Stimulated activated CD4-positive, alpha-beta T cell treated with anti-CD3 and anti-CD28 coated beads, Interleukin-1b, Interleukin-23, amount 100 ng/mL, for 1 hour (primary cell): ENCODE measurements around the gene TMEM156.
"Not testable (repeated sequence)": the region's sequence is repeated elsewhere in the genome, so short reads cannot be mapped to it uniquely, and the experiment has no call there.

Source experiments
- DNase-seq, 2 donors: peaks; one replicate each; pipeline ENCODE4 v3.0.0-alpha.2; 2020; ENCODE audit warnings: low read depth in 2 of 2

TMEM156 gene

DNA sequence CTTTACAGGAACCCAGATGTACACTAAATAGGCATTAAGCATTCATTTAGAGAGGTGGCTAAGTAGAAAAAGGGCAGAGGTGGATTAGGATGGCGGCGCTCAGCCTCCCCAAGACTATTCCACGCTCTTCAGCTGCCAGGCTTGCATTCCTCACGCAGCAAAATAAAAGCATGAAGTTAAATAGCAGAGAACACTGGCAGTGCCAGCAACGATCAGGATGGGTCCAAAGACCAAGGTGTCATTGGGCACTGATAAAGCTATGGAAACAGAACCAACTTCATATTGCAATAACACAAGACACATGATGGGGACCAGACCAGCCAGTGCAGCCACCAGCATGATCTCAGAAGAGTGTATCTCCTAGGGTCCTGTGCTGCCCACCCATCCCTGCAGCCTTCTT, 42.0 kb downstream of the TMEM156 start:
- DNase-seq, result no peak

DNA sequence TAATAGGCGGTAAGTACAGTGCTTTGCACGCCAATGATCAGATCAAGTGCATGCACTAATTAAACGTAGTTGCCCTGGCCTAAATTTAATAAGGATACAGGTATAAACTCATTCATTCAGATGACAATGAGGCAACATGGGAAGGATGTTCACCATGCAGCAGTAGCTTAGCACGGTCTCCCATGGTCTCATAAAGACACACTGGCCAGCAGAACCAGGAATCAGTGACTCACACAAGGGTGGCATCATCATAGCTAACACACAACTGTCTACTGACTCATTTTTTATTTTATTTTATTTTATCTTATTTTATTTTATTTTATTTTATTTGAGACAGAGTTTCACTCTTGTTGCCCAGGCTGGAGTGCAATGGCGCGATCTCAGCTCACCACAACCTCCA, 42.7 kb downstream of the TMEM156 start:
- DNase-seq, result no peak

DNA sequence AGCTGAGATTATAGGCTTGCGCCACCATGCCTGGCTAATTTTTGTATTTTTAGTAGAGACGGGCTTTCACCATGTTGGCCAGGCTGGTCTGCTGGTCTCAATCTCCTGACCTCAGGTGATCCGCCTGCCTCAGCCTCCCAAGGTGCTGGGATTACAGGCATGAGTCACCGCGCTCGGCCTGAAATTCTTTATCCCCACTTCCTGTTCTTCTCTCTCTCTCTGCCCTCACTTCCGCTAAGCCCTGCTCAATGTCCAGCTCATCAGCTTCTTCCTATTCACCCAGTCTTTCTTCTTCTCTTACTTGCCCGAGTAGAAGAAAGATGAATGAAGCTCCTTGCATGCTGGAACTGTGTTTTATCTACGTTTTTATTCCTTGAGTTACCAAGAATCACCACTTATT, 43.9 kb downstream of the TMEM156 start:
- DNase-seq, result not testable (repeated sequence)

GRCh38 chr4:38987491-38987890, 44.7 kb downstream of the TMEM156 start:
- no peak for DNase-seq

- DNase-seq, result no peak
These were observed 46.7 kb downstream of the TMEM156 start for GRCh38 chr4:38985410-38986100.

DNA sequence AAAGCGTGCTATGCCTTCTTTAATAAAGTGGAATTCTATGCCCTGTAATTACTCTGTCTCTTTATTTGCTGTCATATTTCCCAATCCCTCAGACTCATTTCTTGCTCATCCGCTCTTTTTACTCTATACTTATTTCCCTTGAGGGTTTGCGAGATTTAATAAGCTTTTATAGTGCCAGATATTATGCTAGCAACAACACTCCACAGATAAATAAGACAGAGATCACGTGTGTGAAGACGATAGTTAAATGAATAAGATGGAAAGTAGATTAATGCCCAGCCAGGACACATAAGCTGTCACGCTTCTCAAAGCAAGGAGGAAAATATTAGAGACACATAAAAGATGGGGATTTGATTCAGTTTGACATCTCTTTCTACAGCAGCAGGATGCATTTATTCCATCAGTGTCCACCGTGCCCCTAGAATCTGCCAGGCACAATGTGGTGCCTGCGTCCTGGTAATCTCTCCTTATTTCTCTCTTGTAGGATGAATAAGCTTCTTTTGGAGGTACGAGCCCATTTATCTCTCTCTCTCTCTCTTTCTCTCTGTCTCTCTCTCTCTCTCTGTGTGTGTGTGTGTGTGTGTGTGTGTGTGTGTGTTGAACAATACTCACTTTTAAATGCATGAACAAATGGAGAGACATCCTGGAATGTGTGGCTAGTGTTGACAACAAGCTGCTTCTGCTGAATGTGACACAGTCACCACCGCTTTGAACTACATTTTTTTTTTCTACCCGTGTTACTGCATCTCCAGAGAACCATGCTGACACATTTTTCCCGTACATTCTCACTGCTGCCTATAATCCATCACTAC, 48.2 kb downstream of the TMEM156 start:
- no peak for DNase-seq

GRCh38 chr4:38983291-38983690, 48.9 kb downstream of the TMEM156 start:
- no peak for DNase-seq

DNA sequence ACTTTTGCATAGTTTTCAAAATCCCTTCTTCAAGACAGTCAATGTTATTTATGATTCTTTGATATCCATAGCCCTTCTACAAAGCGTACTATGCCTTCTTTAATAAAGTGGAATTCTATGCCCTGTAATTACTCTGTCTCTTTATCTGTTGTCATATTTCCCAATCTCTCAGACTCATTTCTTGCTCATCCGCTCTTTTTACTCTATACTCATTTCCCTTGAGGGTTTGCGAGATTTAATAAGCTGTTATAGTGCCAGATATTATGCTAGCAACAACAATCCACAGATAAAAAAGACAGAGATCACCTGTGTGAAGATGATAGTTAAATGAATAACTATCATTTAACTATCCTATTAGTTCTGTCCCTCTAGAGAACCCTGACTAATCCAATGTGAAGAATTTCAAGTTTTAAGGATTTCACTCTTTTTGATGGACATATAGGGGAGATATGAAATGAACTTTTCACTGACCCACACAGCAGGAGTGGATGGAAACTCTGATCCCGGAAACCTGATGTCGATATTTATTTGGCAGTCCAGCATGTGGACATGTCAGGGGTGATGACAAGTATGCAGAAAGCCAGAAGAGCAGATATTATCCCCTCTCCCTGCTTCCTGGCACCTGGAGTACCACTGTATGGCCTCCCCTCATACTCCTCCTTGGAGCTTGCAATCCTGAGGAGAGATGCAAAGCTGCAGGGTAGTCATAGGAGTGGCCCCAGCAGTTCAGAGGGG, 49.7 kb downstream of the TMEM156 start:
- DNase-seq, result no peak

- no peak for DNase-seq
These were observed 51.1 kb downstream of the TMEM156 start for GRCh38 chr4:38980903-38981676.

DNA sequence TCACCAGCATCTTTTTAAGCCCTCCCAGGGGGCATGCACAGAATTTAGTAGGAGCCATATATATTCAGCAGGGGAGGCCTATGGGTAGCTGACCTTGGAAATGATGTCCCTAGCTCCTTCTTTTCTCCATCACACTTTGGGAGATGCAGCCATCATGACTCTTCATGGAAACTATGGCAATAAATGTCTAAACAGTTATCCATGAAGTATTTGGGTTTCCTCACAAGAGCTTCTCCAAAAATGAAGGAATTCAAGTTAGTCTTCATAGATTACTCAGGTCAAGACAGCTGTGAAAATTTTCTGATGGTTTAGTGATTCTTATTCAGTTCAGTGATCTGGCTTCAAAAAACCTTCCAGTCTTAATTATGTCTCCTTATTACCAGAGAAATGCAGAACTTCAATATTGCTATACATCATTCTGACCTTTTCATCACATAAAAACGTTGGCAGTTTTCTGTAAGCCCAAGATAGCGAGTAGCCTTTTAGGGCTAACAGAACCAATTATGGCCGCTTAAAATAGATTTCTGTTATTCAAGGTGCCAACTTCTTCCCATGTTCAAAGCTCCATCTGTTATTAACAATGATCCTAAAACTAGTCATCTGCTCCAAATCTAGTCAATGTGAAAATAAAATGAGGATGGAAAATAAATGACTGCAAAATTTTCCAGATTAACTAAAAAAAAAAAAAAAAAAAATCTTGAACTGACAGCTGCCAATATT, 52.5 kb downstream of the TMEM156 start:
- DNase-seq, result no peak

DNA sequence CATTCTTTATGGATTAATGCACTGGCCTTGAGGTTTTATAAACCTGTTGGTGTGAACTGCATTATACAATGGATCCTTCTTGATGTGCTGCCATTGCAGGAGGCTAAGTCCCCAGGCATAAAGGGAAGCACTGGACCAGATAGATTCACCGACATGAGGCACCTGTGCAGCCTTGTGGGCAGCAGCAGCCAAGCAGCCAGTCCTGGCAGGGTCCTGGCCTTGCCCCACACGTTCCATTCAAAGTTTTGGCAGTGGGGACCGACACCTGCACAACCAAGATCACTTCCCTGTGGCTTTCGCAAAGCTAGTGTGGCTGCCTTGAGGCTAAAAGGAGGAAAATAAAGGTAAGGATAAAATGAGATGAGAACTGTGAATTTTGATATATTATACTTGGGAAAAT, 53.1 kb downstream of the TMEM156 start:
- DNase-seq, result no peak

GRCh38 chr4:38976308-38976707, 55.9 kb downstream of the TMEM156 start:
- no peak for DNase-seq

GRCh38 chr4:38968668-38969067, 63.5 kb downstream of the TMEM156 start:
- no peak for DNase-seq

DNA sequence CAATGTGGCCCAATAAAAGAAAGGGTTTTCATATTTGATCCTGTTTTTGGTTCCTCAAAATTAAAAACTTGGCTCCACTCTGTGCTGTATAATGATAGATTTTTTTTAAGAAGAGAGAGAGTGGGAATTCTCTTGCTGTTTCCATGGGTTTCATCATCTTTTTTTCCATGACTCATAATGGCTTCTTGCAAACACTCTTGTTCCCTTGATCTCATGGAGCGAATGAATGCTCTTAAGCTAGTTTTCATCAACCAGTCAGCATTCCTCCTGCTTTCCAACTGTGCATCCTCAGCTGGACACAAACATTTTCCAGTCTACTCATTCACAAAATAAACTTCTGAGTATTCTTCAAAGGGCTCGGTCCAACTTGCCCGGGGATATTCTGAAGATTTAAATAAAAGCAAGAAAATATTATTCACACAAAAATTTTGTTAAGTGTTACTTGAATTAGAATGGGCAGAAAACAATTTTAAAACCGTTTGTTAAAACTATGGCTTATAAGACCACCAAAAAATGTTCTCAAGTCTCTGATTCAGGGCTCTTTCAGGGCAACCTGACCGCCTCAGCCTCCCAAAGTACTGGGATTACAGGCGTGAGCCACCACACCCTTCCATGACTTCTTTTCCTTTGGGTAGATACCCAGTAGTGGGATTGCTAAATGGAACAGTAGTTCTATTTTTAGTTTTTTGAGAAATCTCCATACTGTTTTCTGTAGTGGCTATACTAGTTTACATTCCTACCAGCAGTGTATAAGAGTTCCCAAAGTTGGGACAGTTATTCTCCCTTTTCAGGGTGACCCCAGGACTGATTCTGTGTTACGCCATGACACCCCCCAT, 64.7 kb downstream of the TMEM156 start:
- no peak for DNase-seq

GRCh38 chr4:38965866-38966265, 66.3 kb downstream of the TMEM156 start:
- DNase-seq, result no peak

DNA sequence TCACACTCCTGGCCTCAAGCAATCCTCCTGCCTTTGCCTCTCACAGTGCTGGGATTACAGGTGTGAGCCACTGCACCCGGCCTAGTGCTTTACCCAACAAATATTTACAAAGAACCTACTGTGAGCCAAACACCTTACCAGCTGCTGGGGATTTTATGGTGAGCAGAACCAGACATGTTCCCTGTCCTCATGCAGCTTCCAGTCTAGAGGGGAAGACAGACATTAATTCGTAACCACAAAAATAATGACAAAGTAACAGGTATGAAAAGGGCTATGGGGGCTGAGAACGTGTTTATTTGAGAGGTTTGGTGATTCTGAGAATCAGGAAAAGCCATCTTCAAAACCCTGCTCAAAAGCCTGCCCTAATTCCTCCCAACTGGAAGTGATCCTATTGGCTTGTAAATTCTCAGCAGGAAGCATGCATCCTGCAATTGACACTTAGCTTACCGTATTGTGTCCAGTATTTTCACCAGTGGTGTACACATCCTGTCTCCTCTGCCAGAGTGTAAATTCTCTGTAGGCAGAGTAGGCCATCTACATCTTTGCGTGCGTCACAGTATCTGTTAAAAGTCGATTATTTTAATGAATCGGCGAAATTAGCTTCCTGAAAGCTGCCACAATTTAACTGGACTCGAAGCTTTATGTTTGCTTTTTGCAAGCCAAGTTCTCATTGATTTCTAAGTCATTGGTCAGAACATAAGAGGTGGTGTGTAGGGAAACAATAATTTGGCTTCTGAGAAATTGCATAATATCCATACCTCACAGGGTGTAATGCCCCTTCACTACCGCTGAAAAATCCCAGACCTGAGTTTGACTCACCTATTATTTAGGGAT, 67.0 kb downstream of the TMEM156 start:
- no peak for DNase-seq

DNA sequence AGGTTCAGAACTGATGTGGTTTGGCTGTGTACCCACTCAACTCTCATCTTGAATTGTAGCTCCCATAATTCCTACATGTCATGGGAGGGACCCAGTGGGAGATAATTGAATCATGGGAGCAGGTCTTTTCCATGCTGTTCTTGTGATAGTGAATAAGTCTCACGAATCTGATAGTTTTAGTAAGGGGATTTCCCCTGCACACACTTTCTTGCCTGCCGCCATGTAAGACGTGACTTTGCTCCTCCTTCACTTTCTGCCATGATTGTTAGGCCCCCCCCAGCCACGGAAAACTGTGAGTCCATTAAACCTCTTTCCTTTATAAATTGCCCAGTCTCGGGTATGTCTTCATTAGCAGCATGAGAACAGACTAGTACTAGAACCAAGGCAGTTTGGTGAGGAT, 73.0 kb downstream of the TMEM156 start:
- DNase-seq, result not testable (repeated sequence)

DNA sequence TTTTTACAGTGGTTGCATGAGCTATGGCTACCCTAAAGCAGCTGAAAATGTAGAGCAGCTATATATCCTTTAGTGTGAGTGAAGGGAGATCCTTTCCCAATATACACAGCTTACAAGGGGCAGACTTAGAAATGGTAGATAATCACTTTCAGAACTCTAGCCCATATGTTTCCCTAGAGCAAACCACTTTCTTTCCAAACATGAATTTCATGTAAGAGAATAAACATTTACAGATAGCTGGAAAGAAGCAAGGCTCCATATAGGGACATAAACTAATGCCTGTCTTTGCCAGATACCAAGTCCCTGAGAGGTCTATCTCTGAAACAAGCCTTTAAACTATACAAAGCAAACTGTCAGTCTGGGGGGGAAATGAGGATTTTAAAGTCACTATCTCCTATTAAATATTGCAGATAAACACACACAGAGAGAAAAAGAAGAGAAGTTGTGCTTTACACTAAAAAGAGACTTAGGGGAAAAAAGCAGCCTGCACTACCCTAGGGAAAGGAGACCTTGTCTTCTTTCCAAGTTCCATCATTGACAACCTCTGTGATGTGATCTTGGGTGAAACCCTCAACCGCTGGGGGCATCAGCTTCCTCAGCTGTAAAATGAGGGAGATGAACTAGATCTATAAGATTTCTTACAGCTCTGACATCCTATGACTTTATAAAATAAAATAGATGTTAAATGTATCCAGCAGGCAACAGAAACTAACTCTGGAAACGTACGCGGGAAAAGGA, 73.6 kb downstream of the TMEM156 start:
- no peak for DNase-seq

DNA sequence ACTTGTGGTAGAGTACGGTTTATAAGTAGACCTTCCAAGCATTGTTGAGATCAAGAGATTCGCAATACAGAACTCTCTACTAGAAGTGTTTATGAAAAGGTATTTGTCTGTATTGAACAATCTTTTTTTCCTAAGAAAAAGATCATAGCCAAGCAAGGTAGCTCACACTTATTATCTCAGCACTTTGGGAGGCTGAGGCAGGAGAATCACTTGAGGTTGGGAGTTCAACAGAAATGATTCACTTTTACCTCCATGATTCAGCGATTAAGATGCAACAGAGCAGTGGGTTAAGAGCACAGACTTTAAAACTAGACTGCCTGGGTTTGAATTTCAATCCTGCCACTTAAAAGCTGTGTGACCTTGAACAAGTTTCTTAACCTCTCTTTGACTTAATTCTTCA, 74.3 kb downstream of the TMEM156 start:
- no peak for DNase-seq
